ENCODE results near the gene ARSK. TPM values are rescaled to one million over a fixed set of nuclear protein-coding genes. Genes with fewer than 3 reads are reported as not detected.

Gene ARSK
- total and polyA plus RNA-seq, 2 of the 13 experiments (the other 11 are each of a cell fraction or from before 2014, with no cell fraction given): 7.9 TPM

- TF ChIP-seq ZNF276 (CRISPR knock-in tag; IDR thresholded peaks at IDR 0.05; ENCODE audit: low read depth): no peak
- TF ChIP-seq KLF15 (CRISPR knock-in tag; IDR thresholded peaks at IDR 0.05; ENCODE audit: borderline replicate concordance): no peak
- TF ChIP-seq ARID2 (CRISPR knock-in tag; IDR thresholded peaks at IDR 0.05; ENCODE audit: borderline replicate concordance): no peak
- TF ChIP-seq HNRNPH1 (optimal IDR thresholded peaks at IDR 0.05; ENCODE audit: low read depth, low read length): no peak
- TF ChIP-seq MTA3 (CRISPR knock-in tag; IDR thresholded peaks at IDR 0.05): no peak
- TF ChIP-seq DBP (CRISPR knock-in tag; IDR thresholded peaks at IDR 0.05; ENCODE audit: not compliant biosample characterization): no peak
- TF ChIP-seq SP5 (CRISPR knock-in tag; IDR thresholded peaks at IDR 0.05; ENCODE audit: borderline replicate concordance, low read depth): peak; percentile 13; the same call in 1 of the 2 replicates
- no peak for TF ChIP-seq NBN (conservative IDR thresholded peaks at IDR 0.05)
- peak; percentile 15 for TF ChIP-seq STAG1 (CRISPR knock-in tag; IDR thresholded peaks at IDR 0.05)
- TF ChIP-seq ZZZ3 (CRISPR knock-in tag; IDR thresholded peaks at IDR 0.05; ENCODE audit: borderline replicate concordance): peak; percentile 62; the same call in 1 of the 2 replicates
- TF ChIP-seq, protein P1, sequence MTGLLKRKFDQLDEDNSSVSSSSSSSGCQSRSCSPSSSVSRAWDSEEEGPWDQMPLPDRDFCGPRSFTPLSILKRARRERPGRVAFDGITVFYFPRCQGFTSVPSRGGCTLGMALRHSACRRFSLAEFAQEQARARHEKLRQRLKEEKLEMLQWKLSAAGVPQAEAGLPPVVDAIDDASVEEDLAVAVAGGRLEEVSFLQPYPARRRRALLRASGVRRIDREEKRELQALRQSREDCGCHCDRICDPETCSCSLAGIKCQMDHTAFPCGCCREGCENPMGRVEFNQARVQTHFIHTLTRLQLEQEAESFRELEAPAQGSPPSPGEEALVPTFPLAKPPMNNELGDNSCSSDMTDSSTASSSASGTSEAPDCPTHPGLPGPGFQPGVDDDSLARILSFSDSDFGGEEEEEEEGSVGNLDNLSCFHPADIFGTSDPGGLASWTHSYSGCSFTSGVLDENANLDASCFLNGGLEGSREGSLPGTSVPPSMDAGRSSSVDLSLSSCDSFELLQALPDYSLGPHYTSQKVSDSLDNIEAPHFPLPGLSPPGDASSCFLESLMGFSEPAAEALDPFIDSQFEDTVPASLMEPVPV (CRISPR knock-in tag; IDR thresholded peaks at IDR 0.05): peak; percentile 73
- TF ChIP-seq ERF (CRISPR knock-in tag; IDR thresholded peaks at IDR 0.05): peak; percentile 72; the same call in 1 of the 2 replicates
- peak; percentile 54; the same call in 1 of the 2 replicates for TF ChIP-seq ZNF547 (CRISPR knock-in tag; IDR thresholded peaks at IDR 0.05)
- no peak for TF ChIP-seq RFX3 (CRISPR knock-in tag; IDR thresholded peaks at IDR 0.05)
- TF ChIP-seq, protein P2, sequence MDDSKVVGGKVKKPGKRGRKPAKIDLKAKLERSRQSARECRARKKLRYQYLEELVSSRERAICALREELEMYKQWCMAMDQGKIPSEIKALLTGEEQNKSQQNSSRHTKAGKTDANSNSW (CRISPR knock-in tag; IDR thresholded peaks at IDR 0.05; ENCODE audit: borderline replicate concordance): no peak
- no peak for TF ChIP-seq GRHL1 (CRISPR knock-in tag; conservative IDR thresholded peaks at IDR 0.05)
- no peak for TF ChIP-seq ZNF7 (CRISPR knock-in tag; IDR thresholded peaks at IDR 0.05)
- TF ChIP-seq ZNF446 (CRISPR knock-in tag; IDR thresholded peaks at IDR 0.05): no peak
- TF ChIP-seq ZBTB37 (CRISPR knock-in tag; IDR thresholded peaks at IDR 0.05): no peak
- no peak; the same call in 1 of the 2 replicates for TF ChIP-seq SNAI1 (CRISPR knock-in tag; IDR thresholded peaks at IDR 0.05; ENCODE audit: borderline replicate concordance)
- no peak for TF ChIP-seq SP2 (CRISPR knock-in tag; IDR thresholded peaks at IDR 0.05)
Observed at GRCh38 chr5:95554647-95555548, at the start of gene ARSK, which contains the start of gene SKIC3 (continued).

All from HepG2 (cell line).